HepG2 (cell line): ENCODE data around the gene IFNL1.
"Not testable (repeated sequence)": the region's sequence is repeated elsewhere in the genome, so short reads cannot be mapped to it uniquely, and the experiment has no call there.

Source experiments
- BHLHE40 ChIP-seq: IDR thresholded peaks from 2 replicates; pipeline ENCODE4 v1.6.1; 2011; ENCODE audit warnings: low read length, improper control_type of control experiment
- MBNL3 ChIP-seq: fragments of 250-450 bp; sonication (Bioruptor Pico); conservative IDR thresholded peaks from 2 replicates; pipeline ENCODE4 v1.8.0; 2022; ENCODE audit warnings: mild to moderate bottlenecking, inconsistent platforms
- PHF5A ChIP-seq: IDR thresholded peaks from one replicate; pipeline ENCODE4 v1.6.1; 2018; ENCODE audit warnings: low read depth, missing genetic modification reagents; ENCODE audit not compliant: unreplicated experiment
- PITX1 ChIP-seq: sonication (generic); formaldehyde crosslinking; IDR thresholded peaks from 2 replicates; pipeline ENCODE4 v1.5.1; 2020; ENCODE audit warnings: mild to moderate bottlenecking, missing genetic modification reagents
- ZNF44 ChIP-seq: sonication (generic); formaldehyde crosslinking; IDR thresholded peaks from 2 replicates; pipeline ENCODE4 v1.5.1; 2020; ENCODE audit warnings: mild to moderate bottlenecking, missing genetic modification reagents
- TF ChIP-seq, protein P1 (sequence below): sonication (generic); formaldehyde crosslinking; IDR thresholded peaks from 2 replicates; pipeline ENCODE4 v1.5.0; 2020; ENCODE audit warnings: mild to moderate bottlenecking, missing genetic modification reagents, moderate library complexity

DNA sequence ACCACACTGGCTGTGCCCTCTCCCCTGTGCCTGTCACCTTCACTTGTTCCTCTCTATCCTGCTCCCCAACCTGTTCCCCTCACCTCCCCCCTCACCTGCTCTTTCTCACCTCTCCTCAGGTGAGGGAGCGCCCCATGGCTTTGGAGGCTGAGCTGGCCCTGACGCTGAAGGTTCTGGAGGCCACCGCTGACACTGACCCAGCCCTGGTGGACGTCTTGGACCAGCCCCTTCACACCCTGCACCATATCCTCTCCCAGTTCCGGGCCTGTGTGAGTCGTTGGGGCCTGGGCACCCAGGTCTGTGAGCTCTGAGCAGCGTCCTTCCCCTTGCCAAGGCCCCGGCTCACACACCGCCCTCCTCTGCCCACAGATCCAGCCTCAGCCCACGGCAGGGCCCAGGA, 26.8 kb upstream of the IFNL1 start:
- TF ChIP-seq ZNF44 (CRISPR knock-in tag); PITX1 (CRISPR knock-in tag); PHF5A; BHLHE40; MBNL3 (CRISPR knock-in tag): not testable (repeated sequence)
- TF ChIP-seq, protein P1, sequence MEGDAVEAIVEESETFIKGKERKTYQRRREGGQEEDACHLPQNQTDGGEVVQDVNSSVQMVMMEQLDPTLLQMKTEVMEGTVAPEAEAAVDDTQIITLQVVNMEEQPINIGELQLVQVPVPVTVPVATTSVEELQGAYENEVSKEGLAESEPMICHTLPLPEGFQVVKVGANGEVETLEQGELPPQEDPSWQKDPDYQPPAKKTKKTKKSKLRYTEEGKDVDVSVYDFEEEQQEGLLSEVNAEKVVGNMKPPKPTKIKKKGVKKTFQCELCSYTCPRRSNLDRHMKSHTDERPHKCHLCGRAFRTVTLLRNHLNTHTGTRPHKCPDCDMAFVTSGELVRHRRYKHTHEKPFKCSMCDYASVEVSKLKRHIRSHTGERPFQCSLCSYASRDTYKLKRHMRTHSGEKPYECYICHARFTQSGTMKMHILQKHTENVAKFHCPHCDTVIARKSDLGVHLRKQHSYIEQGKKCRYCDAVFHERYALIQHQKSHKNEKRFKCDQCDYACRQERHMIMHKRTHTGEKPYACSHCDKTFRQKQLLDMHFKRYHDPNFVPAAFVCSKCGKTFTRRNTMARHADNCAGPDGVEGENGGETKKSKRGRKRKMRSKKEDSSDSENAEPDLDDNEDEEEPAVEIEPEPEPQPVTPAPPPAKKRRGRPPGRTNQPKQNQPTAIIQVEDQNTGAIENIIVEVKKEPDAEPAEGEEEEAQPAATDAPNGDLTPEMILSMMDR, result not testable (repeated sequence)
